Lower leg skin (tissue), 3 donors: ENCODE data around the gene FGD4.

Experiments
- POLR2A ChIP-seq, 2 donors: fragments of 450-650 bp; IDR thresholded peaks; one replicate each; pipeline ENCODE4 v1.6.1; 2016 to 2017; ENCODE audit warnings: antibody characterized with exemption in 2 of 2, mild to moderate bottlenecking in 1 of 2, moderate library complexity in 1 of 2
- TF ChIP-seq, protein P1 (sequence below), 3 donors: fragments of 450-650 bp; IDR thresholded peaks; one replicate each; pipeline ENCODE4 v1.5.1; 2016; ENCODE audit warnings: antibody characterized with exemption in 3 of 3, mild to moderate bottlenecking in 3 of 3, moderate library complexity in 2 of 3

DNA sequence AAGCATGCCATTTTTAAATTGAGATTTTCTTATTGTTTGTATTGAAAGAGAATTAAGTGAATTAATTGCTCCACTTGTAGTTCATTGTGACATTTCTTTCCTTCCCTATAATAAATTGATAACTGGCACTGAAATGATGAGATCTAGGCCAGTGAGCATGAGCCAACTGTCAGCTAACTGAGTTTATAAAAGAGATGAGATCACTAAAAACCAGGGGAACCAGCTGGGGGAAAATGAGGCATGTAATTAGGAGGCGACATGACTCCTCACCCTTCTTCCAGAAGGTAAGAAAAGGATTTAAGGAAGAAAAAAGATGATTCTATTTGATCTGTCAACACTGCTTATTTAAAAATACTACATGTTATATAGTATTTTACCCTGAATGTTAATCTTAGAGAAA is 175.2 kb downstream of the FGD4 start:
- TF ChIP-seq, protein P1, sequence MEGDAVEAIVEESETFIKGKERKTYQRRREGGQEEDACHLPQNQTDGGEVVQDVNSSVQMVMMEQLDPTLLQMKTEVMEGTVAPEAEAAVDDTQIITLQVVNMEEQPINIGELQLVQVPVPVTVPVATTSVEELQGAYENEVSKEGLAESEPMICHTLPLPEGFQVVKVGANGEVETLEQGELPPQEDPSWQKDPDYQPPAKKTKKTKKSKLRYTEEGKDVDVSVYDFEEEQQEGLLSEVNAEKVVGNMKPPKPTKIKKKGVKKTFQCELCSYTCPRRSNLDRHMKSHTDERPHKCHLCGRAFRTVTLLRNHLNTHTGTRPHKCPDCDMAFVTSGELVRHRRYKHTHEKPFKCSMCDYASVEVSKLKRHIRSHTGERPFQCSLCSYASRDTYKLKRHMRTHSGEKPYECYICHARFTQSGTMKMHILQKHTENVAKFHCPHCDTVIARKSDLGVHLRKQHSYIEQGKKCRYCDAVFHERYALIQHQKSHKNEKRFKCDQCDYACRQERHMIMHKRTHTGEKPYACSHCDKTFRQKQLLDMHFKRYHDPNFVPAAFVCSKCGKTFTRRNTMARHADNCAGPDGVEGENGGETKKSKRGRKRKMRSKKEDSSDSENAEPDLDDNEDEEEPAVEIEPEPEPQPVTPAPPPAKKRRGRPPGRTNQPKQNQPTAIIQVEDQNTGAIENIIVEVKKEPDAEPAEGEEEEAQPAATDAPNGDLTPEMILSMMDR (IDR thresholded peaks at IDR 0.05): no peak
- no peak for TF ChIP-seq POLR2A (IDR thresholded peaks at IDR 0.05)
